ENCODE measurements around the gene TMED10.

GRCh38 chr14:75220156-75220555, 43.7 kb upstream of the TMED10 start:
- no peak for TF ChIP-seq POLR2A (IDR thresholded peaks at IDR 0.05; ENCODE audit: low read length)
- no peak for TF ChIP-seq GATA1 (IDR thresholded peaks at IDR 0.05; ENCODE audit: low read depth, low read length)

Measured in erythroblast (primary cell).